Activated T-cell treated with anti-CD3 and anti-CD28 coated beads for 1 hour (primary cell): ENCODE data around the gene TAF8.
"Not testable (repeated sequence)": the region's sequence is repeated elsewhere in the genome, so short reads cannot be mapped to it uniquely, and the experiment has no call there.

Experiments
- DNase-seq: peaks from one replicate; pipeline ENCODE4 v3.0.0-alpha.2; 2020; ENCODE audit warnings: low read depth

TAF8 gene

GRCh38 chr6:42028234-42029061 is 21.9 kb upstream of the TAF8 start:
- no peak for DNase-seq

GRCh38 chr6:42029062-42029685 is 21.1 kb upstream of the TAF8 start:
- DNase-seq: no peak

- DNase-seq: no peak
Observed at GRCh38 chr6:42029881-42030280, 20.4 kb upstream of the TAF8 start.

GRCh38 chr6:42030585-42031506 is 19.5 kb upstream of the TAF8 start:
- DNase-seq: no peak

GRCh38 chr6:42032366-42032765 is 18.0 kb upstream of the TAF8 start:
- no peak for DNase-seq

- not testable (repeated sequence) for DNase-seq
Observed at GRCh38 chr6:42037669-42038068, 12.7 kb upstream of the TAF8 start.

- DNase-seq: no peak
Observed at GRCh38 chr6:42038163-42038562, 12.2 kb upstream of the TAF8 start.

- DNase-seq: no peak
Observed at GRCh38 chr6:42038811-42039408, 11.4 kb upstream of the TAF8 start.

- no peak for DNase-seq
Observed at GRCh38 chr6:42040856-42041480, 9.4 kb upstream of the TAF8 start.

- DNase-seq: no peak
Observed at GRCh38 chr6:42041481-42042053, 8.8 kb upstream of the TAF8 start.

GRCh38 chr6:42042108-42042507 is 8.2 kb upstream of the TAF8 start:
- DNase-seq: no peak

- peak; percentile 98 for DNase-seq
Observed at GRCh38 chr6:42043787-42044475, 6.4 kb upstream of the TAF8 start.

- DNase-seq: peak; percentile 64
Observed at GRCh38 chr6:42045538-42046460, 4.5 kb upstream of the TAF8 start.

- DNase-seq: no peak
Observed at GRCh38 chr6:42046464-42047212, 3.7 kb upstream of the TAF8 start.

GRCh38 chr6:42047213-42047590 is 3.1 kb upstream of the TAF8 start:
- no peak for DNase-seq

- no peak for DNase-seq
Observed at GRCh38 chr6:42047790-42048405, 2.4 kb upstream of the TAF8 start.

GRCh38 chr6:42049116-42049809 is 1.1 kb upstream of the TAF8 start:
- DNase-seq: no peak

GRCh38 chr6:42049948-42050296 is 402 bp upstream of the TAF8 start:
- DNase-seq: peak; percentile 37
